ENCODE data around the gene FAAP24.
"Not testable (repeated sequence)": the region's sequence is repeated elsewhere in the genome, so short reads cannot be mapped to it uniquely, and the experiment has no call there.

DNA sequence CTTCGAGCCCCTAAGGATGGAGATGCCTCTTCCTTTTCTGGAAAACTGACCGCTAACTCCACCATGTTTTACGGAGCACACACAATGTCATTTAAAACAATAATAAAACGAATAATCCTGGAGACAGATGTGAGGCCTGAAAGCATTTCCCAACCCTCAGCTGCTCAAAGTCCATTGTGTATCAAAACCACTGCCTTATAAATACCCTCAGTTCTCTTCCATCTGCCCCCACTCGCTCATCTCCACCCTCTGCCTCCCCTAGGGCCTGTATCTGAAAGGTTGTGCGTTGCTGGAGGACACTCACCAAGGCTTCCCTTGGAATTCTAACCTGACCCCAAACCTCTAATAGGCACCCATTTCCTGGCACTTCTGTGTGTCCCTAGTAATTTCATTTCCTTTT lies 10.4 kb downstream of the FAAP24 start:
- not testable (repeated sequence) for TF ChIP-seq CBX5 (CRISPR knock-in tag; IDR thresholded peaks at IDR 0.05; ENCODE audit: borderline replicate concordance); REPIN1 (CRISPR knock-in tag; IDR thresholded peaks at IDR 0.05; ENCODE audit: borderline replicate concordance, low read depth); RAD21 (CRISPR knock-in tag; IDR thresholded peaks at IDR 0.05); ZNF816 (CRISPR knock-in tag; IDR thresholded peaks at IDR 0.05; ENCODE audit: borderline replicate concordance); CTCF (CRISPR knock-in tag; IDR thresholded peaks at IDR 0.05); ZNF124 (CRISPR knock-in tag; IDR thresholded peaks at IDR 0.05); ZBTB21 (CRISPR knock-in tag; IDR thresholded peaks at IDR 0.05)
- TF ChIP-seq, protein P1, sequence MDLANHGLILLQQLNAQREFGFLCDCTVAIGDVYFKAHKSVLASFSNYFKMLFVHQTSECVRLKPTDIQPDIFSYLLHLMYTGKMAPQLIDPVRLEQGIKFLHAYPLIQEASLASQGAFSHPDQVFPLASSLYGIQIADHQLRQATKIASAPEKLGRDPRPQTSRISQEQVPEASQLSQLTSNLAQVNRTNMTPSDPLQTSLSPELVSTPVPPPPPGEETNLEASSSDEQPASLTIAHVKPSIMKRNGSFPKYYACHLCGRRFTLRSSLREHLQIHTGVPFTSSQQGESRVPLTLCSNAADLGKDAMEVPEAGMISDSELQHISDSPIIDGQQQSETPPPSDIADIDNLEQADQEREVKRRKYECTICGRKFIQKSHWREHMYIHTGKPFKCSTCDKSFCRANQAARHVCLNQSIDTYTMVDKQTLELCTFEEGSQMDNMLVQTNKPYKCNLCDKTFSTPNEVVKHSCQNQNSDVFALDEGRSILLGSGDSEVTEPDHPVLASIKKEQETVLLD (CRISPR knock-in tag; IDR thresholded peaks at IDR 0.05; ENCODE audit: low read depth): not testable (repeated sequence)

Data from HepG2 (cell line).